ENCODE data around the gene HOXD9. TPM values are rescaled to one million over a fixed set of nuclear protein-coding genes. Genes with fewer than 3 reads are reported as not detected.

HOXD9 gene
- total RNA-seq, 1 donor: 0.36 TPM

DNA sequence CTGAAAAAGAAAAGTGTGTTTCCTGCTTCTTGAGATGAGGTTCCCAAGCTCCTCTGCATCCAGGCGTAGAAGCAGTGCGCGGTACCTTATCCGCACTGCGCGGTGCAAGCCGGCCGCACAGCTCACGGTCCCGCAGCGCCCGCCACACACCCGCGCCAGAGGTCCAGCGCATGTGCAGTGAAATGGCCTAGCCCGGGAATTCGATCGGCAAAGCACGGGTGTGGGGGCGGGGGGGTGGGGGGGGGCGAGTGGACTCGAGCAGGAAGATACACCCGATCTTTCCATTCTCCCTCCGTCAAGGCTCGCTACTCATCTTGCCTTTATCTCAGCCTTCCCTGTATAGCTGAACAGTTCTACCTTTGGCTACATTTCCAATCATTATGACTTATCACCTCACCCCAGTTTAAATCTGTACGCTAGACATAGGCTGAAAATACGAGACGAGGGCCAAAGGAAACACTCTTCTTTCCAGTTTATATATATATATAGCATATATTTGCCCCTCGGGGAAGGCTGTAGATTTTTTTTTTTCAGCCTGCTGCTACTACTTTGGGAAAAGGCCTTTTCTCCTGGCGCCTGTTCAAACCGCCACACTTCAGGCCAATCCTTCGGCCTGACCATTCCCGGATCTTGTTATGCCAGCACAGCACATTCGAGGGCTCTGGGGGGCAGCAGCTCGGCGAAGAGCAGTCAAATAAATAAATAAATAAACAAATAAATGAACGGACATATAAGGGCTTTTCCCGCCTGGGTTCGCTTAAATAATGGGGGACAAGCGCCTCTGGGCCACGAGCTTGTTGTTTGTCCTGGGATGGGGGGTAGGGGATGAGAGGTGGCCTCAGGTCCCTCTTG lies 17.4 kb downstream of the HOXD9 start:
- H2AFZ ChIP-seq (ENCODE audit: low read length): peak overlapping the region; percentile 87
- H3K4me3 ChIP-seq (ENCODE audit: insufficient read depth, low read length): peak overlapping the region; percentile 79
- no peaks in the 10 kb centered on the region for H3K36me3 ChIP-seq (ENCODE audit: insufficient read depth, low read length)
- H3K27ac ChIP-seq (ENCODE audit: low read depth, low read length): peak overlapping the region; percentile 60
- no peaks in the 10 kb centered on the region for H3K9me3 ChIP-seq (ENCODE audit: low read depth, low read length)
- peaks cover 6% of the 10 kb centered on the region for H4K20me1 ChIP-seq (ENCODE audit: insufficient read depth, low read length)
- DNase-seq (ENCODE audit: insufficient read length, low spot score, missing footprints): peak; percentile 93
- H3K27me3 ChIP-seq (ENCODE audit: insufficient read depth, low read length): no peaks in the 10 kb centered on the region
- H3K4me1 ChIP-seq (ENCODE audit: insufficient read depth, low read length): peaks cover 24% of the 10 kb centered on the region
- H3K79me2 ChIP-seq (ENCODE audit: insufficient read depth, low read length): peaks cover 57% of the 10 kb centered on the region
- H3K4me2 ChIP-seq (ENCODE audit: insufficient read depth, low read length): peak overlapping the region; percentile 79
- TF ChIP-seq, protein P1, sequence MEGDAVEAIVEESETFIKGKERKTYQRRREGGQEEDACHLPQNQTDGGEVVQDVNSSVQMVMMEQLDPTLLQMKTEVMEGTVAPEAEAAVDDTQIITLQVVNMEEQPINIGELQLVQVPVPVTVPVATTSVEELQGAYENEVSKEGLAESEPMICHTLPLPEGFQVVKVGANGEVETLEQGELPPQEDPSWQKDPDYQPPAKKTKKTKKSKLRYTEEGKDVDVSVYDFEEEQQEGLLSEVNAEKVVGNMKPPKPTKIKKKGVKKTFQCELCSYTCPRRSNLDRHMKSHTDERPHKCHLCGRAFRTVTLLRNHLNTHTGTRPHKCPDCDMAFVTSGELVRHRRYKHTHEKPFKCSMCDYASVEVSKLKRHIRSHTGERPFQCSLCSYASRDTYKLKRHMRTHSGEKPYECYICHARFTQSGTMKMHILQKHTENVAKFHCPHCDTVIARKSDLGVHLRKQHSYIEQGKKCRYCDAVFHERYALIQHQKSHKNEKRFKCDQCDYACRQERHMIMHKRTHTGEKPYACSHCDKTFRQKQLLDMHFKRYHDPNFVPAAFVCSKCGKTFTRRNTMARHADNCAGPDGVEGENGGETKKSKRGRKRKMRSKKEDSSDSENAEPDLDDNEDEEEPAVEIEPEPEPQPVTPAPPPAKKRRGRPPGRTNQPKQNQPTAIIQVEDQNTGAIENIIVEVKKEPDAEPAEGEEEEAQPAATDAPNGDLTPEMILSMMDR (IDR thresholded peaks at IDR 0.05; ENCODE audit: extremely low read depth, low read depth, low read length): no peak

DNA sequence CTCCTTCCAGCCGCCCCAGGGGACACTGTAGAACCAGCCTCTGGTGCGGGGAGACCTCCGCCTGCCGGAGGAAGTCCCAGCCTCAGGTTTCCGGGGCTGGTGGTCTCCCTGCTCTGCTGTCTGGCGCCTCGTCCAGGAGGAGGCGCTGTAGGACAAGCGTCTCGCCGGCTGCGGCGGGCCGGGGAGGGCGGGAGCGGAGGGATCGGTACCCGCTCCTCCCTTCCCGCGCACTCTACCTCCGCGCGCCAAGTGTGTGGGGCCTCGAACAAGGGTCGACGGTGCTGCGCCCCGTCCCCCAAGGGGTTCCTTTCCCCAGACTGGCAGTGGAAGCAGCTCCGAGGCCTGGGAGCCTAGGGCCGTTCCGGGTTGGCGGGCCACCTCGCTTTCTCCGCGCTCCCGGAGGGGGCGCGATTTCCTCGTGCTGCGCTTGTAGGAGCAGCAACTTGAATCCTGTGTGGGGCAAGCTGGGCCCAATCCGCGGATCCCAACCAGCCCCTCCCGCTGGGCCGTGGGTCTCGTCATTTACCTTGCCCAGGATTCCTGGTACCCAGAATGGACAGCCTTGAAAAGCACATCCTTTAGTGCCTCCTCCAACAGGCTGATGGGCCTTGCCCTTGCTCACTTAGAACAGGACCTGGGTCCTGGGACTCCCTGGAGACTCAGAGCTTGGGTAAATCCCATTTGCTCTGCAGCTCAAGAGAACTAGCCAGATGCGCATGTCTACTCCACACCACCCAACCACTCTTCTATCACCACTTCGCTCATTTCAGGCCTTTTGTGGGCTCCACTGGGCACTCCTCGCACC lies 18.2 kb downstream of the HOXD9 start:
- peak overlapping the region; percentile 79 for H3K4me2 ChIP-seq (ENCODE audit: insufficient read depth, low read length)
- H3K27ac ChIP-seq (ENCODE audit: low read depth, low read length): peak overlapping the region; percentile 60
- H3K79me2 ChIP-seq (ENCODE audit: insufficient read depth, low read length): peaks cover 57% of the 10 kb centered on the region
- H3K4me3 ChIP-seq (ENCODE audit: insufficient read depth, low read length): peak overlapping the region; percentile 79
- DNase-seq (ENCODE audit: insufficient read length, low spot score, missing footprints): peak; percentile 100
- no peaks in the 10 kb centered on the region for H3K27me3 ChIP-seq (ENCODE audit: insufficient read depth, low read length)
- H3K36me3 ChIP-seq (ENCODE audit: insufficient read depth, low read length): no peaks in the 10 kb centered on the region
- peak overlapping the region; percentile 87 for H2AFZ ChIP-seq (ENCODE audit: low read length)
- TF ChIP-seq, protein P1 (IDR thresholded peaks at IDR 0.05; ENCODE audit: extremely low read depth, low read depth, low read length): peak; percentile 76
- peaks cover 6% of the 10 kb centered on the region for H4K20me1 ChIP-seq (ENCODE audit: insufficient read depth, low read length)
- H3K9me3 ChIP-seq (ENCODE audit: low read depth, low read length): no peaks in the 10 kb centered on the region
- peaks cover 16% of the 10 kb centered on the region for H3K4me1 ChIP-seq (ENCODE audit: insufficient read depth, low read length)

DNA sequence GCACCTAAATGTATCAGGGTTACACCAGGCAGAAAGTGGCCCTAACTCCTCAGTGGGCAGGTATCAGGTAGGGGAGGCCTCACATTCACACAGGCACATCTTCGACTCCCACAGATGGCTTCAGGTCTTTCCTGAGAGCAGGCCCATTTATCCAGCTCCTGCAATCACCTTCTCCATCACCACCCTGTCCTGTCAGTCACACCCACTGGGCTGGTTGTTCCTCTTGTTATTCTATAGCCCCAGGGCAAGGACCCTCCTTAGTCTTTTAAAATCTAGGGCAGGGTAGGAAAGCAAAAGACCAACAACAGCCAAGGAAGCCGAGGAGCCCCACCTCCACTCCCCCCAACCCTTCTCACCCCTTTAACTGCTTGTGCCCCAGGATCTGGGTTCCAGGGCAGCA lies 19.8 kb downstream of the HOXD9 start:
- H3K79me2 ChIP-seq (ENCODE audit: insufficient read depth, low read length): peaks cover 45% of the 10 kb centered on the region
- H3K4me2 ChIP-seq (ENCODE audit: insufficient read depth, low read length): no peak overlapping the region
- H3K4me1 ChIP-seq (ENCODE audit: insufficient read depth, low read length): peaks cover 11% of the 10 kb centered on the region
- H3K36me3 ChIP-seq (ENCODE audit: insufficient read depth, low read length): no peaks in the 10 kb centered on the region
- no peak overlapping the region for H3K4me3 ChIP-seq (ENCODE audit: insufficient read depth, low read length)
- H4K20me1 ChIP-seq (ENCODE audit: insufficient read depth, low read length): peaks cover 6% of the 10 kb centered on the region
- no peak for DNase-seq (ENCODE audit: insufficient read length, low spot score, missing footprints)
- H3K27ac ChIP-seq (ENCODE audit: low read depth, low read length): no peak overlapping the region
- no peak overlapping the region for H2AFZ ChIP-seq (ENCODE audit: low read length)
- H3K9me3 ChIP-seq (ENCODE audit: low read depth, low read length): no peaks in the 10 kb centered on the region
- TF ChIP-seq, protein P1 (IDR thresholded peaks at IDR 0.05; ENCODE audit: extremely low read depth, low read depth, low read length): no peak
- no peaks in the 10 kb centered on the region for H3K27me3 ChIP-seq (ENCODE audit: insufficient read depth, low read length)
